ENCODE measurements around the gene DST.

DST gene

DNA sequence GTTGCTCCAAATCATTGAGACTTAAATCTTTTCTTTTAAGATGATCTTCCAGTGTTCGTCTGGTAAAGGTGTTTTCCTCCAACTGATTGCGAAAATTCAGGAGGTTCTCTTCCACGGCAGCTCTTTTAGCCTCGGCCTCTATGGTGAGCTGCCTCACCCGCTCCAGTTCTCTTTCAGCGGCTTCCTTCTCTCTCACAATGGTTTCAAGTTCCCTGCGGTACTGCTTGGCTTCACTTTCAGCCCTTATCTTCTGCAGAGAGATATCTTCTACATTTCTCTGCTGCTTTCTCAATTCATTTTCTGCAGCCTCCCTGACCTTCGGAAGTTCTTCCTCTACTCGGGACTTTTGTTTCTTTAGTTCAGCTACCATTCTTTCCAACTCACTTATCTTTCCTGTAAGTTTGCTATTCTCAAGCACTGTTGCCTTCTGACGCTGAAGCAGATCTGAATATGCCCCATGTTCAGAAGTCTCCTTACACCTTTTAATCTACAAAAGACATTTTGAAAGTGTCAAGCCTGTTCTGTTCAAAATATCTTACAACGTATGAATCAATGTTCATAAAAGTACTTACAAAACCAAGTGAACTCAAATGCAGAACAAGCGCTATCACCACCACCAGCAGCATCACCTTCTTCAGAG is 22.3 kb downstream of the DST start:
- H3K4me3 ChIP-seq (ENCODE audit: low read length) = no peak overlapping the region
- no peak overlapping the region for H3K9ac ChIP-seq (ENCODE audit: low read length)
- no peaks in the 10 kb centered on the region for H3K4me1 ChIP-seq (ENCODE audit: low read length)
- H3K9me2 ChIP-seq (replicated peaks; ENCODE audit: insufficient read depth, low read length) = no peaks in the 10 kb centered on the region
- H3F3A ChIP-seq (ENCODE audit: insufficient read depth, low read length) = no peaks in the 10 kb centered on the region
- H3K27ac ChIP-seq (ENCODE audit: low read length) = no peak overlapping the region
- H3K4me2 ChIP-seq (ENCODE audit: low read depth, low read length) = no peak overlapping the region
- no peaks in the 10 kb centered on the region for H3K9me3 ChIP-seq (replicated peaks; ENCODE audit: insufficient read depth, low read length)
- TF ChIP-seq, protein P1, sequence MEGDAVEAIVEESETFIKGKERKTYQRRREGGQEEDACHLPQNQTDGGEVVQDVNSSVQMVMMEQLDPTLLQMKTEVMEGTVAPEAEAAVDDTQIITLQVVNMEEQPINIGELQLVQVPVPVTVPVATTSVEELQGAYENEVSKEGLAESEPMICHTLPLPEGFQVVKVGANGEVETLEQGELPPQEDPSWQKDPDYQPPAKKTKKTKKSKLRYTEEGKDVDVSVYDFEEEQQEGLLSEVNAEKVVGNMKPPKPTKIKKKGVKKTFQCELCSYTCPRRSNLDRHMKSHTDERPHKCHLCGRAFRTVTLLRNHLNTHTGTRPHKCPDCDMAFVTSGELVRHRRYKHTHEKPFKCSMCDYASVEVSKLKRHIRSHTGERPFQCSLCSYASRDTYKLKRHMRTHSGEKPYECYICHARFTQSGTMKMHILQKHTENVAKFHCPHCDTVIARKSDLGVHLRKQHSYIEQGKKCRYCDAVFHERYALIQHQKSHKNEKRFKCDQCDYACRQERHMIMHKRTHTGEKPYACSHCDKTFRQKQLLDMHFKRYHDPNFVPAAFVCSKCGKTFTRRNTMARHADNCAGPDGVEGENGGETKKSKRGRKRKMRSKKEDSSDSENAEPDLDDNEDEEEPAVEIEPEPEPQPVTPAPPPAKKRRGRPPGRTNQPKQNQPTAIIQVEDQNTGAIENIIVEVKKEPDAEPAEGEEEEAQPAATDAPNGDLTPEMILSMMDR (IDR thresholded peaks at IDR 0.05; ENCODE audit: low read length) = no peak
- no peak for TF ChIP-seq EZH2 (optimal IDR thresholded peaks at IDR 0.05; ENCODE audit: low read depth, low read length)
- no peak for TF ChIP-seq EZH2phosphoT487 (IDR thresholded peaks at IDR 0.05; ENCODE audit: low read length)
- peaks cover 3% of the 10 kb centered on the region; the same call in 1 of the 2 replicates for H3K36me3 ChIP-seq (replicated peaks; ENCODE audit: insufficient read depth, low read length)
- H3K79me2 ChIP-seq (ENCODE audit: low read length) = no peaks in the 10 kb centered on the region
- H4K20me1 ChIP-seq (ENCODE audit: insufficient read depth, low read length) = no peaks in the 10 kb centered on the region
- no peak overlapping the region for H2AFZ ChIP-seq (ENCODE audit: low read length)
- DNase-seq = no peak
- no peaks in the 10 kb centered on the region for H3K27me3 ChIP-seq (replicated peaks; ENCODE audit: insufficient read depth, low read length)

DNA sequence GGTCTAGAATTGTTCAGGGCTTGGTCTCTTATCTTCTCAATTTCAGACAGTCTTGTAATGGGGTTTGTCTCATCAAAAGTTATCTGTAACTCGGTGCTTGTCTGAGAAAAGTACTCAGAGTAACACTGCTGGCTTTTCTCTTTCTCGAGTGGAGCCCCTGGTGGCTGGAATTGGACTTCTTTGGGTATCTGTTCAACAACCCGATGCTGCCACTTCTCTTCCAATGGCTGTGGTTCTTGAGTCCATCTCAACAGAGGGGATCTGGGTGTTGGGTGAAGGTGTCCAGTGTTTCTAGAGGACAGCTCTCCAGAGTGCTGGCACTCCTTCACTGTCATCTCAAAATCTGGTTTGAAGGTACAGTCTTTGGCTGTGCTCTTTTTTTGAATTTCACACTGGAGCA is 24.6 kb downstream of the DST start:
- Histone ChIP-seq H3K9me2 (replicated peaks; ENCODE audit: insufficient read depth, low read length) (no peaks in the 10 kb centered on the region), H3K4me2 (ENCODE audit: low read depth, low read length) (no peak overlapping the region), H3K27me3 (replicated peaks; ENCODE audit: insufficient read depth, low read length) (no peaks in the 10 kb centered on the region), H3K79me2 (ENCODE audit: low read length) (no peaks in the 10 kb centered on the region), H3K36me3 (replicated peaks; ENCODE audit: insufficient read depth, low read length) (0 out of 2 replicates have a peak, but pooled peaks cover 3% of the 10 kb centered on the region), H3F3A (ENCODE audit: insufficient read depth, low read length) (no peaks in the 10 kb centered on the region), H3K9me3 (replicated peaks; ENCODE audit: insufficient read depth, low read length) (no peaks in the 10 kb centered on the region), H3K27ac (ENCODE audit: low read length) (no peak overlapping the region), H3K4me1 (ENCODE audit: low read length) (no peaks in the 10 kb centered on the region), H3K9ac (ENCODE audit: low read length) (no peak overlapping the region), H4K20me1 (ENCODE audit: insufficient read depth, low read length) (no peaks in the 10 kb centered on the region), H3K4me3 (ENCODE audit: low read length) (no peak overlapping the region), H2AFZ (ENCODE audit: low read length) (no peak overlapping the region)
- TF ChIP-seq EZH2phosphoT487 (IDR thresholded peaks at IDR 0.05; ENCODE audit: low read length) = no peak
- TF ChIP-seq, protein P1 (IDR thresholded peaks at IDR 0.05; ENCODE audit: low read length) = no peak
- TF ChIP-seq EZH2 (optimal IDR thresholded peaks at IDR 0.05; ENCODE audit: low read depth, low read length) = no peak
- no peak for DNase-seq

DNA sequence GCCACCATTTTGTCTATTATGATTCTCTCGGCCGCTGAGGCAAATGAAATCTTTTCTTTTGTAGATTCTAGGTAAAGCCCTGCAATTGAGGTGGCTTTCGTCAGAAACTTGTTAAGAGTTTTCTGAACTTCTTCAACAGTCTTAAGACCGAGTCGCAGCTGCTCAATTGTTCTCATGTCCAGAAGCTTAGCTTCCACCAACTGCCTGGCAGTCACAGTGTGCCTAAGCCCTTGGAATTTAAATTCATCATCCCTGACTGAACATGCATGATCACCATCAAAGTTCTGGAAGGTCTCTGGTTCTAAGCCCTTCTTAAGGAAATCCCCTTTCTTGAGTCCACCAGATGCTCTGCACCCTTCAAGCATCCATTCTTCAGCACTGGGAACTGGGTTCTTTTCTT is 25.7 kb downstream of the DST start:
- 0 out of 2 replicates have a peak, but pooled peaks cover 3% of the 10 kb centered on the region for H3K36me3 ChIP-seq (replicated peaks; ENCODE audit: insufficient read depth, low read length)
- TF ChIP-seq EZH2phosphoT487 (IDR thresholded peaks at IDR 0.05; ENCODE audit: low read length) (no peak), EZH2 (optimal IDR thresholded peaks at IDR 0.05; ENCODE audit: low read depth, low read length) (no peak)
- TF ChIP-seq, protein P1 (IDR thresholded peaks at IDR 0.05; ENCODE audit: low read length) = no peak
- no peak overlapping the region for H3K9ac ChIP-seq (ENCODE audit: low read length)

More for the DNA sequence above, 25.7 kb downstream of the DST start:
- Histone ChIP-seq H4K20me1 (ENCODE audit: insufficient read depth, low read length) (no peaks in the 10 kb centered on the region), H3K9me3 (replicated peaks; ENCODE audit: insufficient read depth, low read length) (no peaks in the 10 kb centered on the region), H3K4me1 (ENCODE audit: low read length) (no peaks in the 10 kb centered on the region), H3F3A (ENCODE audit: insufficient read depth, low read length) (no peaks in the 10 kb centered on the region), H3K9me2 (replicated peaks; ENCODE audit: insufficient read depth, low read length) (no peaks in the 10 kb centered on the region), H2AFZ (ENCODE audit: low read length) (no peak overlapping the region), H3K79me2 (ENCODE audit: low read length) (no peaks in the 10 kb centered on the region), H3K4me3 (ENCODE audit: low read length) (no peak overlapping the region), H3K27ac (ENCODE audit: low read length) (no peak overlapping the region), H3K4me2 (ENCODE audit: low read depth, low read length) (no peak overlapping the region), H3K27me3 (replicated peaks; ENCODE audit: insufficient read depth, low read length) (no peaks in the 10 kb centered on the region)
- no peak for DNase-seq
